ENCODE results near the gene CHCHD3. TPM values are rescaled to one million over a fixed set of nuclear protein-coding genes. Genes with fewer than 3 reads are reported as not detected.

Gene CHCHD3
- total and polyA plus RNA-seq, 2 experiments from 2014 or later, result 65.3 to 68.5 TPM

DNA sequence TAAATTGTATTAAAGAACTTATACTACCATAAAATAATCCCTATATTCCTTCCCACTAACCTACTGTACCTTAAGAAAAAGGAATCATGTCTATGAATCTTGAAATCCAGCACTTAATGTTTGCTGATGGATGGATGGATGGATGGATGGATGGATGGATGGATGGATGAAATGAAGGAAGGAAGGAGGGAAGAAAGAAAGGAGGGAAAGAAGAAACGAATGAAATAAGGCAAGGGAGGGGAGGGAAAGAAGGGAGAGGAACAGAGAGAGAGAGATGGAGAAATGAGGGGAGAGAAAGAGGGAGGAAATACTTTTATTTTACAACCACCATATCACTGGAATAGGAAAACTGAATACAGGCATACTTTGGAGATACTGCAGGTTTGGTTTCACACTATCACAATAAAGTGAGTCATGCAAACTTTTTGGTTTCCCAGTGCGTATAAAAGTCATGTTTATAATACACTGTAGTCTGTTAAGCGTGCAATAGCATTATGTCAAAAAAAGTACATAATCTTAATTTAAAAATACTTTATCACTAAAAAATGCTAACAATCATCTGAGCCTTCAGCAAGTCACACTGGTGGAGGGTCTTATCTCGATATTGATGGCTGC lies 219.8 kb downstream of the CHCHD3 start:
- DNase-seq (ENCODE audit: low spot score), result no peak
- no peaks in the 10 kb centered on the region for H3K79me2 ChIP-seq
- WGBS (ENCODE audit: low lambda C conversion rate, missing lambda C conversion rate), result 91% methylated on average over 4 of the region's 4 CpGs

DNA sequence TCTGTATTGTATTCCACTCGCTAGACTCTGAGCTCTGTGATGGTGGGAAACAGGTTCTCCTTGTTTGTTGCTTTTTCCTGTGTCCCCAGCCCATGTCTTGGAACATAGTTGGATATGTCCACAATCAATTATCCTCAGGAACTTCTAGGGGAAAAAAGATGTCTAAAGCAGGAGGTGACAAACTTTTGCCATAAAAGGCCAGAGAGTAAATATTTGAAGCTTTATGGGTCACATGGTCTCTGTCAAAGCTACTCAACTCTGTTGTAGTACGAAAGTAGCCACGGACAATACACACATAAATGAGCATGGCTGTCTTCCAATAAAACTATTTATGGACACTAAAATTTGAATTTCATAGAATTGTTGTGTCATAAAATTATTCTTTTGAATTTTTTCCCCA lies 220.5 kb downstream of the CHCHD3 start:
- Histone ChIP-seq H3K79me2 (no peaks in the 10 kb centered on the region), H3K4me3 (no peak overlapping the region), H3K4me1 (ENCODE audit: insufficient read depth) (no peaks in the 10 kb centered on the region), H2AFZ (no peak overlapping the region), H3K27ac (no peak overlapping the region), H4K20me1 (ENCODE audit: insufficient read depth, poor library complexity, severe bottlenecking) (no peaks in the 10 kb centered on the region), H3K9me3 (ENCODE audit: low read depth) (no peaks in the 10 kb centered on the region), H3K36me3 (replicated peaks; ENCODE audit: insufficient read depth, low read depth) (no peaks in the 10 kb centered on the region), H3K4me2 (no peak overlapping the region), H3K9me2 (replicated peaks; ENCODE audit: insufficient read depth) (no peaks in the 10 kb centered on the region), H3K27me3 (no peaks in the 10 kb centered on the region)
- TF ChIP-seq EZH2 (IDR thresholded peaks at IDR 0.05; ENCODE audit: borderline replicate concordance), result no peak
- TF ChIP-seq, protein P1, sequence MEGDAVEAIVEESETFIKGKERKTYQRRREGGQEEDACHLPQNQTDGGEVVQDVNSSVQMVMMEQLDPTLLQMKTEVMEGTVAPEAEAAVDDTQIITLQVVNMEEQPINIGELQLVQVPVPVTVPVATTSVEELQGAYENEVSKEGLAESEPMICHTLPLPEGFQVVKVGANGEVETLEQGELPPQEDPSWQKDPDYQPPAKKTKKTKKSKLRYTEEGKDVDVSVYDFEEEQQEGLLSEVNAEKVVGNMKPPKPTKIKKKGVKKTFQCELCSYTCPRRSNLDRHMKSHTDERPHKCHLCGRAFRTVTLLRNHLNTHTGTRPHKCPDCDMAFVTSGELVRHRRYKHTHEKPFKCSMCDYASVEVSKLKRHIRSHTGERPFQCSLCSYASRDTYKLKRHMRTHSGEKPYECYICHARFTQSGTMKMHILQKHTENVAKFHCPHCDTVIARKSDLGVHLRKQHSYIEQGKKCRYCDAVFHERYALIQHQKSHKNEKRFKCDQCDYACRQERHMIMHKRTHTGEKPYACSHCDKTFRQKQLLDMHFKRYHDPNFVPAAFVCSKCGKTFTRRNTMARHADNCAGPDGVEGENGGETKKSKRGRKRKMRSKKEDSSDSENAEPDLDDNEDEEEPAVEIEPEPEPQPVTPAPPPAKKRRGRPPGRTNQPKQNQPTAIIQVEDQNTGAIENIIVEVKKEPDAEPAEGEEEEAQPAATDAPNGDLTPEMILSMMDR (IDR thresholded peaks at IDR 0.05; ENCODE audit: poor library complexity), result no peak
- TF ChIP-seq EZH2phosphoT487 (IDR thresholded peaks at IDR 0.05; ENCODE audit: low read depth, severe bottlenecking, unreplicated experiment), result no peak
- no peak for DNase-seq (ENCODE audit: low spot score)
- 90% methylated on average over 3 of the region's 3 CpGs for WGBS (ENCODE audit: low lambda C conversion rate, missing lambda C conversion rate)

More for the DNA sequence above, 219.8 kb downstream of the CHCHD3 start:
- no peaks in the 10 kb centered on the region for H3K4me1 ChIP-seq (ENCODE audit: insufficient read depth)
- no peak overlapping the region for H2AFZ ChIP-seq
- H3K36me3 ChIP-seq (replicated peaks; ENCODE audit: insufficient read depth, low read depth), result no peaks in the 10 kb centered on the region
- no peaks in the 10 kb centered on the region for H4K20me1 ChIP-seq (ENCODE audit: insufficient read depth, poor library complexity, severe bottlenecking)
- no peak overlapping the region for H3K4me3 ChIP-seq
- H3K9me2 ChIP-seq (replicated peaks; ENCODE audit: insufficient read depth), result no peaks in the 10 kb centered on the region
- no peak overlapping the region for H3K4me2 ChIP-seq
- no peaks in the 10 kb centered on the region for H3K27me3 ChIP-seq
- H3K27ac ChIP-seq, result no peak overlapping the region
- H3K9me3 ChIP-seq (ENCODE audit: low read depth), result no peaks in the 10 kb centered on the region
- TF ChIP-seq EZH2 (IDR thresholded peaks at IDR 0.05; ENCODE audit: borderline replicate concordance) (no peak), EZH2phosphoT487 (IDR thresholded peaks at IDR 0.05; ENCODE audit: low read depth, severe bottlenecking, unreplicated experiment) (no peak)
- TF ChIP-seq, protein P1 (IDR thresholded peaks at IDR 0.05; ENCODE audit: poor library complexity), result no peak

DNA sequence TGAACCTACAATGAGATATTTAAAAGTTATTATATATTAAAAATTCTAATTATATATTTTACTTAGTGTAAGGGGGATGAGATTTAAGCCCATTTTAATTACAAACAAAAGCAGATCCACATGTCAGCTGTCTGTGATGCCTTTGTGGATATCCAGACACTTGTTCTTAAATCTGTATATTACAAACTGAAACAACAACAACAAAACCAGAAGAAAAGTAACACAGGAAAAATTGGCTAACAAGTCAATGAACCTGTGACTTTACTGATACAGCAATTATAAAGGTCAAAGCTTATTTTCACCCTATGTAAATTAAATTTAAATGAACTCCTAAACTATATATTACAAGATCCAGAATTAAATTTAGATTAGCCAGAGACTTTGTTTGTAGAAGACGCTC lies 222.7 kb downstream of the CHCHD3 start:
- Histone ChIP-seq H3K4me1 (ENCODE audit: insufficient read depth) (no peaks in the 10 kb centered on the region), H3K79me2 (no peaks in the 10 kb centered on the region), H3K9me3 (ENCODE audit: low read depth) (no peaks in the 10 kb centered on the region), H3K4me2 (no peak overlapping the region), H3K4me3 (no peak overlapping the region), H3K27ac (no peak overlapping the region), H2AFZ (no peak overlapping the region), H3K9me2 (replicated peaks; ENCODE audit: insufficient read depth) (no peaks in the 10 kb centered on the region), H3K36me3 (replicated peaks; ENCODE audit: insufficient read depth, low read depth) (no peaks in the 10 kb centered on the region), H4K20me1 (ENCODE audit: insufficient read depth, poor library complexity, severe bottlenecking) (no peaks in the 10 kb centered on the region), H3K27me3 (no peaks in the 10 kb centered on the region)
- WGBS (ENCODE audit: low lambda C conversion rate, missing lambda C conversion rate), result 74% methylated on average over 1 of the region's 1 CpG
- DNase-seq (ENCODE audit: low spot score), result no peak
- TF ChIP-seq EZH2phosphoT487 (IDR thresholded peaks at IDR 0.05; ENCODE audit: low read depth, severe bottlenecking, unreplicated experiment), result no peak
- TF ChIP-seq, protein P1 (IDR thresholded peaks at IDR 0.05; ENCODE audit: poor library complexity), result no peak
- no peak for TF ChIP-seq EZH2 (IDR thresholded peaks at IDR 0.05; ENCODE audit: borderline replicate concordance)

Data from hepatocyte (in vitro differentiated cells).